A673 (cell line): ENCODE measurements around the gene OR2B6.

Source experiments
- CTCF ChIP-seq: fragments of 300-800, 200-600 bp; sonication (generic); conservative IDR thresholded peaks from 2 replicates; pipeline ENCODE4 v1.5.1; 2017; ENCODE audit warnings: low read depth, mild to moderate bottlenecking, antibody characterized with exemption, low read length, moderate library complexity, mixed read lengths
- EZH2 ChIP-seq: fragments of 200-600 bp; sonication (generic); IDR thresholded peaks from 2 replicates; pipeline ENCODE4 v1.6.1; 2017; ENCODE audit warnings: borderline replicate concordance, low read depth, mild to moderate bottlenecking, mixed read lengths, antibody characterized with exemption, low read length; ENCODE audit not compliant: poor library complexity, severe bottlenecking

DNA sequence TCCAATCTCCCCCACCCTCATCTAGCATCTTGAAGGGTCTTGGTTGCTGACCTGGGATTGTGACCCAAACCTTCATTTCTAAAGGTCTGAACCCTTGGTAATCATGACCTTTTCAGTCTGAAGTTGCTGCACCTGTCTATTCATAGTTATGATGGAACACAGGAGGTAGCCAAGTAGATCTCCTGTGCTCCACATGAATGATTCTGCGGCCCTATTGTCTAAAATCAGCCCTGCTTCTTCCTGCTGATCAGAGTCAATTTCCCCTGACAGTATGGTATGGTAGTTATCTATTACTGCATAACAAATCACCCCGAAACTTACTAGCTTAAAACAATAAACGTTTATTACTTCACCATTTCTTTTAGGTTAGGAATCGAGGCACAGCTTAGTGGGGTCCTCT, 9.0 kb downstream of the OR2B6 start:
- TF ChIP-seq EZH2 (no peak), CTCF (no peak)
